ENCODE measurements around the gene USP24.
"Not testable (repeated sequence)": the region's sequence is repeated elsewhere in the genome, so short reads cannot be mapped to it uniquely, and the experiment has no call there.

The USP24 gene

GRCh38 chr1:55048453-55049270 lies 166.5 kb downstream of the USP24 start:
- DNase-seq: no peak

- DNase-seq: no peak
These were observed 167.6 kb downstream of the USP24 start for GRCh38 chr1:55047611-55048010.

- DNase-seq: no peak
These were observed 168.3 kb downstream of the USP24 start for GRCh38 chr1:55046871-55047270.

GRCh38 chr1:55045430-55045829 lies 169.7 kb downstream of the USP24 start:
- DNase-seq: no peak

DNA sequence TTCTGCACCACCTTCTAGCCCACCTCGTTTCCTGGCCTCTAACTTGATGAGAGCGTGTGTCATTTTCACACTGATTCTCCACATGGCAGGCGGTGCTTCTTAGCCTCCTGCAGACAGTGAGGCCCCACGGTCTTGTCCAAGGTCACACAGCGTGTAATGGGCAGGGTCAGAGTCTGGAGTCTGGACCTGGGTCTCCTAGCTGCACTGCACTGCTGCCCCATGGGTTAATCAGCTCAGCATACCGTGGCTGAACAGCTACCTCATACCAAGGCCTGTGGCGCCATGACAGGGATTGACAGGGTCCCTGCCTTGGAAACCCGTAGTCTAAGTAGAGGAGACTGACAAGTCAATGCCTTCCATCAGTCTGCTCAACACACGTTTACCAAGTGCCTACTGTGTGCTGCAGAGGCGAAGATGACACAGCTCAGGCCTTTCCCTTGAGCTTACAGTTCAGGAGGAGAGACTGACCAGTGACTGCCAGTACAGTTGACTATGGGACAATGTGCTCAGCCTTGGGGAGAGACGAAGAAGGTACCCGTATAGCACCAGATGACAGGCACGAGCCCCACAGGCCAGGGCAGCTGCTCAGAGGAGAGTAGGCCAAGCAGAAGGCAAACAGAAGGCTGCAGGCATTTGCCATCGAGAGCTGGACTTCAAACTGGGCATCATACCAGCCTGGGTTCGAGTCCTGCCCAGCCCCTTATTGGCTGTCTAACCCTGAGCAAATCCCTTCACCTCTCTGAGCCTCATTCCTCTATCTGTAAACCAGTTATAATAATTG lies 170.4 kb downstream of the USP24 start:
- no peak for DNase-seq

GRCh38 chr1:55043726-55044125 lies 171.4 kb downstream of the USP24 start:
- DNase-seq: no peak

DNA sequence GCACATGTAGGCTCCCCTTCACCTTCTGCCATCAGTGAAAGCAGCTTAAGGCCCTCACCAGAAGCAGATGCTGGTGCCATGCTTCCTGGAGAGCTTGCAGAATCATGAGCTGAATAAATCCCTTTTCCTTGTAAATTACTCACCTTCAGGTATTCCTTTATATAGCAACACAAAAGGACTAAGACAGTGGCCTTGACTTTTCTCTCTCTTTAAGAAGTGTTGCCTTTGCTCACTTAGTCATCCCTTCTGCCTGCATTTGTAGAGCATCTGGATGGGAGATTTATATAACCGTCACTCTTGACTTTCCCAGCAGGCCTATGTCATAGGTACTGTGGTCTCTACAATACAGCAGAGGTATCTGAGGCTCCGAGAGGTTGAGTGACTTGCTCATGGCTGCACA lies 172.2 kb downstream of the USP24 start:
- DNase-seq: no peak

DNA sequence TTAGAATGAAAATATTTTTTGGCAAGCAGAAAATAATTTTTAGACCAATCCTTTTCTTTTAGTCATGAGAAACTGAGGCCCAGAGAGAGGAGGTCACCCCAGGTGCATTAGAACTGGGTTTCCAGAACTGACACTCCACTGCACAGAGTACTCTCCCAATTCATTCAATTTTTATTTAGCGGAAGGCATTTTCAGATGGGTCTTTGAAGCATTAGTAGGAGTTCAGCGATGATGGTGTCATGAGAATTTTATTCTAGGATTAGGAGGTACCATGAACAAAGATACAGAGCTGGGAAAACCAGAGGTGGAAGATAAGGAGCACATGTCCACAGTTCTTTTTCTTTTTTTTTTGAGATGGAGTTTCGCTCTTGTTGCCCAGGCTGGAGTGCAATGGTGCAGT lies 173.6 kb downstream of the USP24 start:
- DNase-seq: no peak

- no peak for DNase-seq
These were observed 174.2 kb downstream of the USP24 start for GRCh38 chr1:55040933-55041494.

DNA sequence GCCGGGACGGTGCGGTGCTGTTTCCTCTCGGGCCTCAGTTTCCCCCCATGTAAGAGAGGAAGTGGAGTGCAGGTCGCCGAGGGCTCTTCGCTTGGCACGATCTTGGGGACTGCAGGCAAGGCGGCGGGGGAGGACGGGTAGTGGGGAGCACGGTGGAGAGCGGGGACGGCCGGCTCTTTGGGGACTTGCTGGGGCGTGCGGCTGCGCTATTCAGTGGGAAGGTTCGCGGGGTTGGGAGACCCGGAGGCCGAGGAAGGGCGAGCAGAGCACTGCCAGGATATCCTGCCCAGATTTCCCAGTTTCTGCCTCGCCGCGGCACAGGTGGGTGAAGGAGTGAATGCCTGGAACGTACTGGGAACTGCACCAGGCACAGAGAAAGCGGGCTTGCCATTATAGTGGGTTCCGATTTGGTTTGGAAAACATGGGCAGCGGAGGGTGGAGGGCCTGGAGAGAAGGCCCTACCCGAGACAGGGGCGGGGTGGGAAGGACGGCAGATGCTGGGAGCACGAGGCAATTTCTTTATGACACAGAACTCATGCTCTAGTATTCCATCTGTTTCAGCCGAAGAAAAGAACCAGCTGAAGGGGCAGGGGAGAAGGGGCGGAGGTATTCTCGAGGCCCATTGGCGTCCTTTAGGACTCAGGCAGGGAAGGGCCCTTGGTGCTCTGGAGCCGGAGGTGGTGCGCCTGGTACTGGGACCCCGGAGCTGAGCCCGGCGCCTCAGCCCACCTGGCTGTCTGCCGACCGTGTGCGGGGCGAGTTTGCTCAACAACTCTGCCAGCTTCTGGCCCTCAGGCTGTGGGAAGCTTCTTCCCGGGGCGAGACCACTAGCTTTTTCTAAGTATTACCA lies 174.9 kb downstream of the USP24 start:
- DNase-seq: peak; percentile 11

- DNase-seq: peak; percentile 89
These were observed 175.7 kb downstream of the USP24 start, which contains the start of gene PCSK9 for GRCh38 chr1:55039342-55040082. Gene PCSK9 (plus strand): TSS chr1:55039548. CDS start chr1:55039838, 290 bp downstream.

GRCh38 chr1:55038974-55039341 lies 176.2 kb downstream of the USP24 start:
- DNase-seq: no peak

DNA sequence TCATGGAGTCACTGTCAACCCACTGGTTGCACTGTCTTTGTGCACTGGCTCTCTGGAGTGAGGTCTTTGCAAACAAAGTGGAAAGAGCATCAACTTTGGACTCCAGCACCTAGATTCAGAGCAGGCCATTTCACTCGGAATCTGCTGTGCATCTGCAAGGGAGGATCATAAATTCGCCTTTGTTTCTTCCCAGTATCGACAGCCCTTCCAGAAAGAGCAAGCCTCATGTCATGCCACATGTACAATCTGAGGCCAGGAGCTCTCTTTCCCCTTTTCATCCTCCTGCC lies 176.7 kb downstream of the USP24 start:
- no peak for DNase-seq

GRCh38 chr1:55037733-55038551 lies 177.2 kb downstream of the USP24 start:
- no peak for DNase-seq

GRCh38 chr1:55035904-55036303 lies 179.3 kb downstream of the USP24 start:
- peak; percentile 22 for DNase-seq

GRCh38 chr1:55034476-55035133 lies 180.6 kb downstream of the USP24 start:
- no peak for DNase-seq

DNA sequence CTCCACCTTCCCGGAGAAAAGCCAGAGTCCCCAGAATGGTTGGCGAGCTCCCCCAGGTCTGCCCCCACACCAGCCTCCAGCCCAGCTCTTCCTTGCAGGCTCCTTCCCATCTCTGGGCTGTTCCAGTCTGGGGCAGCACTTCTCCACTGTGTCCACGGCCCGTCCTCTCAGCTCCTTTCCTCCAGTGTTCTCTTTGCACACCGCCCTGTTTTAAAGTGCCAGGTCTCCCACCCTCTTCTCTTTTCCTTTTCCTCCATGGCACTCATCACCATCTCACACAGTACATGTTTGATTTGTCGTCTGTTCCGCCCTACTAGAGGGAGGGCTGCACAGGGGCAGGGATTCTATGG lies 181.9 kb downstream of the USP24 start:
- DNase-seq: no peak

DNA sequence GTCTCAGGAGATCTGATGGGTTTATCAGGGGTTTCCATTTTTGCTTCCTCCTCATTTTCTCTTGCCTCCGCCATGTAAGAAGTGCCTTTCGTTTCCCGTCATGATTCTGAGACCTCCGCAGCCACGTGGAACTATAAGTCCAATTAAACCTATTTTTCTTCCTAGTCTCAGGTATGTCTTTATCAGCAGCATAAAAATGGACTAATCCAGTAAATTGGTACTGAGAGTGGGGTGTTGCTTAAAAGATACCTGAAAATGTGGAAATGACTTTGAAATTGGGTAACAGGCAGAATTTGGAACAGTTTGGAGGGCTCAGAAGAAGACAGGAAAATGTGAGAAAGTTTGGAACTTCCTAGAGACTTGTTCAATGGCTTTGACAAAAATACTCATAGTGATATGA lies 184.1 kb downstream of the USP24 start:
- DNase-seq: not testable (repeated sequence)

- not testable (repeated sequence) for DNase-seq
These were observed 188.5 kb downstream of the USP24 start for GRCh38 chr1:55026682-55027081.

DNA sequence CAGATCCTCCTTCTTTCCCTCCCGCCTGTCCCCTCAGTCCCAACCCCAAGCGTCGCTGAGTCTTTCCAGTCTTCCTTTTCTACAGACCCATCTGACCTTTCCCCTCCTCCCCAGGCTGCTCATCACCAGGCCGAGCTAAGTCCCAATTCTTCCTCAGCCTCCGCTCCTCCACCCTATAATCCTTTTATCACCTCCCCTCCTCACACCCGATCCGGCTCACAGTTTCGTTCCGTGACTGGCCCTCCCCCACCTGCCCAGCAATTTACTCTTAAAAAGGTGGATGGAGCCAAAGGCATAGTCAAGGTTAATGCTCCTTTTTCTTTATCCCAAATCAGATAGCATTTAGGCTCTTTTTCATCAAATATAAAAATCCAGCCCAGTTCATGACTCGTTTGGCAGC lies 191.0 kb downstream of the USP24 start:
- not testable (repeated sequence) for DNase-seq

DNA sequence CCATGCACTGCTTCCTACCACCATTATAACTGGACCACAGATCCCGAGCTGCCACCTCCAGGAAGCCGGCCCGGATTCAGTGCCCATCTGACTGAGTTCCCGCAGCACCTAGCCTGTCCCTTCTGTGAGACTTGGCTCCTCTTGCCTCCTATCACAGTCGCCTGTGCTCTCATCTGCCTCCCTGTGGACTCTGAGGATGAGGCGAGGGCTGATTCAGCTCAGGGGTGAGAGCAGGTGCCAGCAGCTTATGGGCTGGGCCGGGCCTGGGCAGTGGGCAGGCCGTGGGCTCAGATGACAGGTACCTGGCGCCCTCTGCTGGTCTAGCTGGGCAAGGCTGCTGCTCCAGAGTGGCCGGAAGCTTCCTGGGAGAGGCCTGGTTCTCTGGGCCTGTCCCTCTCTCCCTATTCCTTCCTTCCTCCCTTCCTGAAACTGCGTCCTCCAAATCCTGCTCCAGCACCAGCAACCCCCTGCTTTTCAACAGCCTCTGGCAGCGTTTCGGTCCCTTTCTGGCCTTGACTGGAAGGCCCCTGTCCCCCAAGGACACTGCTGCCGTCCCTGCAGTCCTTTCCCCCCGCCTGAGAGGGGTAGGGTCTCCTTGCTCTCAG lies 193.1 kb downstream of the USP24 start:
- DNase-seq: peak; percentile 94
